GM10847 (cell line): ENCODE measurements around the gene RANBP9.

Source experiments
- POLR2A ChIP-seq: IDR thresholded peaks from 2 replicates; pipeline ENCODE4 v1.6.1; 2011; ENCODE audit not compliant: insufficient read length; ENCODE audit errors: extremely low read depth

Gene RANBP9

DNA sequence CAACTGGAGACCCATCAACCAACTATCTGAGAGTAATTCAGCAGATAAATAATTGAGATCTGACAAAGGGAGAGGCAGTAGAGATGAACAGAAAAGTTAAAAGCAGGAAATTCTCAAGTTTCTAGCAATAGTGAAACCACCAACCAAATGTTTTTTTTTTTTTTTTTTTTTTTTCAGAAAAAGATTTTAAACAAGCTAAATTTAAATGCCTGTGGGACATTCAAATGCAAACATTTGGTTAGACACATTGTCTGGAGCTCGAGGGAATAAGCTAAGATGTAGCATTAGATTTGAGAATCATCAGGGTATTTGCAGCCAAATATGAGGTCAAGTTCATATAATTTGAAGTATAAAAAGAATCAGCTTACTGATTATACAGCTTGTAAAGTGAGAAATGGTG, 16.4 kb downstream of the RANBP9 start:
- no peak for TF ChIP-seq POLR2A

DNA sequence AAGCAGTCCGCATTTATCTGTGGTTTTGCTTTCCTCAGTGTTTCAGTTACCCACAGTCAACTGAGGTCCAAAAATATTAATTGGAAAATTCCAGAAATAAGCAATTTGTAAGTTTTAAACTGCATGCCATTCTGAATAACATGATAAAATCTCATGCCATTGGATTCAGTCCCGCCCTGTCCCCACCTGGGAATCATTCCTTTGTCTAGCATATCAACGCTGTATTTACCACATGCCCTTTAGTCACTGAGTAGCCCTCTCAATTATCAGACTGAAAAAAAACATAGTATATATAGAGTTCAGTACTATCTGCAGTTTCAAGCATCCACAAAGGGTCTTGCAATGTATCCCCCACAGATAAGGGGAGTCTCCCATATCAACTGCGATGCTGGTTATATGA, 17.1 kb downstream of the RANBP9 start:
- no peak for TF ChIP-seq POLR2A

DNA sequence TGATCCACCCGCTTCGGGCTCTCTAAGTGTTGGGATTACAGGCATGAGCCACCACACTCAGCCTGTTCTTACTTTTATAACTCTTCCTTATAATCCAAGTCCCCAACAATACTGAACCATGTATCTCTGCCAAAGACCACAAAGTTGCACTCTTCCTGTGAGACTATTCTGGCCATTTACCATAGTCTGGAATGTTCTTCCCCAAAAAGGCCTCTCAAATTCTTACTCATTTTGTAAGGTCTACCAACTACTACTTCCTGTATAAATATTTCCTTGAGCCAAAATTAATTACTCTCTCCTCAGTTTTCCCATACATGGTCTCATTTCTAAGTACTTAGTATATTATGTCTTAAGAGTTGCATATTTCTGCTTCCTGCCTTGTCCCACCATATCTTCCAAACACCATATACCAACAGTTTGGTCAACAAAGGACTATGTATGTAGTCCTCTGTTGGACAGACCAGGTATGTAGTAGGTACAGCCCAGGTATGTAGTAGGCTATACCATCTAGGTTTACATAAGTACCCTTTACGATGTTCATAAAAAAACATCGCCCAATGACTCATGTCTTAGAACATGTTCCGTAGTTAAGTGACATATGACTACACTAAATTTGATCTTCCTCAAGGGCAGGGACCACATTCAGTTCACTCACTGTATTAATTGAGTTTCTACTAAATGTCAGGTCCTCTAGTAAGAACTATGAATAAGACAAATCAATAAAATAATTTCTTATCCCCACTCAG, 22.0 kb downstream of the RANBP9 start:
- TF ChIP-seq POLR2A, result no peak

DNA sequence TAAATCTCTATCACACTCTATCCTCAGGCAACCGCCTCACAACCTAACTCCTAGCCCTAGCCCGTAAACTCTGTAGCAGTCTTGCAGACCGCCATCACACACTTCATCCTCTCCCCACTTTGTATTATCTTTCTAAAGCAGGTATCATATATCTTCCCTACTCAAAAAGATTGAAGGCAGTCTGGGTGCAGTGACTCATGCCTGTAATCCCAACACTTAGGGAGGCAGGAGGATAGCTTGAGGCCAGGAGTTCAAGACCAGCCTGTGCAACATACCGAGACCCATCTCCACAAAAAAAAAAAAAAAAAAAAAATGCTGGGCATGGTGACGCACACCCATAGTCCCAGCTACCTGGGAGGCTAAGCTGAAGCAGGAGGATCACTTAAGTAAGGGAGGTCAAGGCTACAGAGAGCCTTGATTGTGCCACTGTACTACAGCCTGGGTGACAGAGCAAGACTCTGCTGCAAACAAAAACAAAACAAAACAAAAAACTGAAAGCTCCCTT, 22.9 kb downstream of the RANBP9 start:
- TF ChIP-seq POLR2A, result no peak

DNA sequence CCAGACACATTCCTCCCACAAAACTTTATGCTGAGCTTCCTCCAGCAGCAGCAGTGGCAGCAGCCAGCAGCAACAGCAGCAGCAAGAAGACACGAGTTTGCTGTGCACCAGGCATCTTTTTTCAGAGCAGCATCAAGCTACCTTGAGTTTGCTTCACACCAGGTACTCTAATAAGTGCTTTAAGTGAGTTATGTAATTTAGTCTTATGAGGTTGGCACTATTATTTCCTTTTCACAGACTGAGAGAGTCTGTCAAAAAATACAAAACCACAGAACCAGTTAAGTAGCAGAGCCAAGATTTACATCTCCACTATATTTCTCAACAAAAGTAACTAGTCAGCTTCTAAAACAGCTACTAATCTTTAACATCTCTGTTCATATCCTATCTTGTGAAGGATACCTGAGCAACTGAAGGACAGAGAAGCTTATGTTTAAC, 23.7 kb downstream of the RANBP9 start:
- TF ChIP-seq POLR2A, result no peak

DNA sequence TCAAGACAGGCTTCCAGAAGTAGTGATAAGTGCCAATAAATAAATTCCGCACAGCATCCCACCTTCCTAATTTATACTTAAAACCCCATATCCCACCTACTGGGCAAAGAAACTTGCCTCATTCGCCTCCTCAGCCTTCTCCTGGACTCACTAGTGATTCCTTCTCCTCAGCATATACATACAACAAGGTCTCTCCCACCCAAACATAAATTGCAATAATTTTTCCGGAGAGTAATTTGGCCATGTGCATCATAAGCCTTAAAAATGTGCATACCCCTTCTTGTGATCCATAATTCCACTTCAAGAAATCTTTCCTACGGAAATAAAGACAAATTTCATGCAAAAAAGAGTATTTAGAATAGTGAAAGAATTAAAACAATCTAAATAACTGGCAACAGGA, 26.8 kb downstream of the RANBP9 start:
- TF ChIP-seq POLR2A, result no peak

DNA sequence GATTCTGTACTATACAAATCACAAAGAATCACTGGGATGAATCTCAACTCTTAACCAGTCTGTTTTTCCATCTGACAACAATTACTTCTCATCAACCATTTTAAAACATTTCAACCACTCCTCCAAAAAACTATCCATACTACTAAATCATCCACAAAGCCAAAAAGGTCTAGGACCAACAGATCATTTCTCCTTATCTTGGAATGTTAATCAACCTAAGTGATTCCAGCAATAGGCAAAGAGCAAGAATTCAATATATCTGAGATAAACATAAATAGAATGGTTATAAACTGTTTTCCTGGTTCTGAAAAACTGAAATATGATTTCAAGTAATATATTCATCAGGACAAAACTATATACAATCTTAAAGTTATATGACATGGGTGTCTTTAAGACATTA, 28.6 kb downstream of the RANBP9 start:
- no peak for TF ChIP-seq POLR2A

DNA sequence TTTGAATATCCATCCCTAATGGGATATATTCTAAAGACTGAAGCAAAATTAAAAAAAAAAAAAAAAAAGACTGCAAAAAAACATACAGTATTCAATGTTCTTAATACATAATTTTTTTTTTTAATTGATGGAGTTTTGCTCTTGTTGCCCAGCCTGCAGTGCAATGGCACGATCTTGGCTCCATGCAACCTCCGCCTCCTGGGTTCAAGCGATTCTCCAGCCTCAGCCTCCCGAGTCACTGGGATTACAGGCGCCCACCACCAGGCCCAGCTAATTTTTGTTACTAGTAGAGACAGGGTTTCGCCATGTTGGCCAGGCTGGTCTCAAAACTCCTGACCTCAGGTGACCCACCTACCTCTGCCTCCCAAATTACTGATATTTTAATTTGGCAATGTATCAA, 29.3 kb downstream of the RANBP9 start:
- no peak for TF ChIP-seq POLR2A

DNA sequence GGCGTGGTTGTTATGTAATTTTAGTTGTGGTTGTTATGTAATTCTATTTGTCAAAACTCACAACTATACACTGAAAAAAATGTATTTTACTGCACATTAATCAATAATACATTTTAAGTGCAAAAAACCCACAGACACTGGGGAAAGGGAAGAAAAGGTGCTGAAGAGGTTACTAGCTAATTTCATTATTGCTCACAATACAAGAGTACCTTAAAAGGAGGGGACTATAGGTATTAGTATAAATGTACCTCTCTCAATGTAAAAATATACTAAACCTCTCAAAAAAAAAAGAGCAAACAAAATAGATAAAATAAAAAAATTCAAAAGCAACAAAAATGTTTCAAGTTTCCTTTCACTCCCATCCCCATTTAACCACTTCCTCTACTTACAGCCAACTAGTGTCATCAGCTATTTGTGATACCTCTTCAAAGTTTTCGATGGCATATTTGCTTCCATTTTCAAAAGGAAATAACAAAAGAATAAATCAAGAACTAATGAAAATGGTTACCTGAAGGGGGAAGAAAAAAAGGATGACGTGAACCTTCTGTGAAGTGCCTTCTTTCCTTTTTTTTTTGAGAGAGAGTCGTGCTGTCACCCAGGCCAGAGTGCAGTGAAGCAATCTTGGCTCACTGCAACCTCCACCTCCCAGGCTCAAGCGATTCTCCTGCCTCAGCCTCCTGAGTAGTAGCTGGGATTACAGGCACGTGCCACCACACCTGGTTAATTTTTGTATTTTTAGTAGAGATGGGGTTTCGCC, 30.2 kb downstream of the RANBP9 start:
- no peak for TF ChIP-seq POLR2A

DNA sequence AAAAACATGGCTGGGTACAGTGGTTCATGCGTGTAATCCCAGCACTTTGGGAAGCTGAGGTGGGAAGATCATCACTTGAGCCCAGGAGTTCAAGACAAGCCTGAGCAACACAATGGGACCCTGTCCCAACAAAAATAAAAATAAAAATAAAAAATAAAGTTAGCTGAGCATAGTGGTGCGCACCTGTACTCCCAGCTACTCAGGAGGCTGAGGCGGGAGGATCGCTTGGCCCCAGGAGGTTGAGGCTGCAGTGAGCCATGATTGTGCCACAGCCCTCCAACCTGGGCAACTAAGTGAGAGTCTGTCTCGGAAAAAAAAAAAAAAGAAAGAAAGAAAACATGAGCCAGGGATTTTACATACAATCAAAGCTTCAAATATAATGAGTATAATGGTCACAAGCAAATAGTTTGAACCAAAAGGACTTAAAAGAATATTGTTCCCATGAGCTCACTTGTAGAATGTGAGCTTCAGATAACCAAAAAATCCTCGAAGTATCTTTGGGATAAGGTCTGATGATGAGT, 31.1 kb downstream of the RANBP9 start:
- no peak for TF ChIP-seq POLR2A

DNA sequence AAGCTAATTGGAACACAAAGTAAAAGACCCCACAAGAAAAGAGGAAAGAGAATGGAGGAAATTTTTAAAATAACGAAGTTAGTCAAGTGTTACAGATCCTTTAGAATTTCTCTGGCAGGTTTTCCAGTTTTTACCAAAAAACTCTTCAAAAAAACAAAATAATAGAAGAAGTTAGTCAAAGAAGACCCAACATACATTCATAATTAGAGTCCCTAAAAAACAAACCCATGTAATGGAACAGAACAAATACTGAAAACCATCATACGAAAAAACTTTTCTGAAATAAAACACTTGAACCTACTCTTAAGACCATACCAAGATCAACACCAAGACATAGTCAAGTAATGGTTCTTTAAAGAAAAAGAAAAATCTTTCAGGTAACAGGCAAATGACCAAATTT, 31.6 kb downstream of the RANBP9 start:
- TF ChIP-seq POLR2A, result no peak

DNA sequence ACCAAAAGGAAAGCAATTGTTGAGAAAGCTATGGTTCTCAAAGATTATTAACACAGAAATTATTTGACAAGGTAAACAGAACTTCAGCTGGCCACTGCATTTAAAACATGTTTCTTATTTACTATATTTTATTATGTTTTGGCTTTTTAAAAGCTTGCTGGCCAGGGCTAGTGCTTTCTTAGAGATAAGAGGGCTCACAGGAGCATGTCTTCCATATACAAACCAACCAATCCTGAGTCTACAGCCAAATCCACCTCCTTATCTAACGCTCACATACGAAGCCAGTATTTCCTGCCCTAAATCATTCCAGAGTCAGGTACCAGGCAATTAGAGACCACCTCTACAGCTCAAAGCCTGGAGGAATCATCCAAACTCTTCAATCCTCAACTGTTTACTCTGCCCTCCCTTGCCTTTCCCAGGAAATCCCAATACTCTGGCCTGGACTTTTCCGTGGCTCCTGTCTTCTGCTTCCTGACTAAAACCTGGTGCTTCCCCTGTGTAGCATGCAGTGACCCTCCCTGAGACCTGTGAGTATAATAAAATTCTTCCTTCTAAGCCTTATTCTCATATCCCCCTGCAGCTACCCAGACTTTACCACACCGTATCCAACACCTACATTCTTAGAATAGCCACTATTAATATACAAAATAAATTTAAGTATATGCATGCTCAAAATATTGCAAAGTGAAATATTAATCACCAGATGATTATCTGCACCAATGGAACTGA, 33.2 kb downstream of the RANBP9 start:
- no peak for TF ChIP-seq POLR2A

DNA sequence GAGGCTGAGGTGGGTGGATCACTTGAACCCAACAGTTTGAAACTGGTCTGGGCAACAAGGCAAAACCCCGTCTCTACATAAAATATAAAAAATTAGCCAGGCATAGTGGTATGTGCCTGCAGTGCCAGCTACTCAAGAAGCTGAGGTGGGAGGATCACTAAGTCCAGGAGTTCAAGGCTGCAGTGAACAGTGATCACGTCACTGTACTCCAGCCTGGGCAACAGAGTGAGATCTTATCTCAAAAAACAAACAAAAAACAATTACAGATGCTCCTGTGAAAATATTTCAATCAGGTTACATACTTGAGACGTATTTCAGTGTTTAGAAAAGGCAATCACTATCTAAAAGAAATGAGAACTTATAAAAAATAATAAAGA, 33.8 kb downstream of the RANBP9 start:
- TF ChIP-seq POLR2A, result no peak

DNA sequence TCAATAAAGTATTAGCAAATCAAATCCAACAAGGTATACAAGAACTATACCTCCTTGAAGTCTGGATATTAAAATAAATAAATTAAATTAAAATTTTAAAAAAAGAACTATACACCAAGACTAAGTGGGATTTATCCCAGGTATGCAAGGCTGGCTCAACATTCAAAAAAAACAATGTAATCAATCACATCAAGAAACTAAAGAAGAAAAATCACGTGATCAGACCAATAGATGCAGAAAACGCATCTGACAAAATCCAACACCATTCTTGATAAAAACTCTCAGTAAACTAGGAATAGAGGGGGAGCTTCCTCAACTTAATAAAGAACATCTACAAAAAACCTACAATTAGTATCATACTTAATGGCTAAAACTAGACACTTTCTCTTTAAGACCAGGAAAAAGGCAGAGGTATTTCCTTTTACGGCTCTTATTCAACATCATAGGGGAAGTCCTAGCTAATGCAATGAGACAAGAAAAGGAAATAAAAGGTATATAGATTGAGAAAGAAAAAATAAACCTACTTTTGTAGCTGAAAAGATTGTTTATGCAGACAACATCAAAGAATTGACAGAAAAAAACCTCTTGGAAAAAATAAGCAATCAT, 35.0 kb downstream of the RANBP9 start:
- TF ChIP-seq POLR2A, result no peak

DNA sequence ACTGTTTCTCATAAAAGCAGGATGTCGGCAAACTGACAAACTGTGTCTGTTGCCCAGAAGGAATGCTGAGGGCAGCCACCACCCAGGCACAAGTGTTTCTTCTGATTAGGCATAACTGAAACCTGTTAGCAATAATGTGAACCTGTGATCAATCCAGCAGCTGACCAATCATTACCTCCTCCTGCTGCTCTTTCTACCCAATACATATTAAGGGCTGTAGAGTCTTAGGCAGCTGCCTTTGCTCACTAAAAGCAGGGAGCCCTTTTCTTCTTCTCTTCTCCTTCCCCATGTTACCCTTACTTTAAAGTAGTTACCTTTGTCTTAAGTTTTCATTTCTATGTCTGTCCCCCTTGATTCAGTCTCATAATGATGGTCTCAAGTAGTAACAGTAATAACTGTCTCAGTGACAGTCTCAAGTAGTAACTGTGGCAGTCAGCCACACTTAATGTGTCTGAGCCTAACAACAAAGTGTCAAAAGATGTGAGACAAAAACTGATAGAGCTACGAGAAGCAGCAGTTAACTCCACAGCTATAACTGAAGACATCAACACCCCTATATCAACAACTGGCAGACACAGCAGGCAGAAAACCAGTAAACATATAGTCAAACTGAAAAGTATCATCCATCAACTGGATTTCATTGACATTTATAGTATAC, 37.0 kb downstream of the RANBP9 start:
- no peak for TF ChIP-seq POLR2A
